GM12878 (cell line): ENCODE data around the gene SGCD.

Source experiments
- CBX5 ChIP-seq: sonication (generic); IDR thresholded peaks from 2 replicates; pipeline ENCODE4 v1.6.1; 2016; ENCODE audit warnings: low read depth, moderate library complexity, mild to moderate bottlenecking, inconsistent platforms
- CEBPB ChIP-seq, 2 experiments: fragments of 150-350 bp in 1 of 2; IDR thresholded peaks; 2 replicates each; pipeline ENCODE4 v1.6.1; 2012 to 2014; ENCODE audit warnings: low read depth in 2 of 2, low read length in 2 of 2, borderline replicate concordance in 1 of 2, inconsistent platforms in 1 of 2
- EP300 ChIP-seq, 2 experiments: fragments of 150-350 bp in 1 of 2; IDR thresholded peaks; 2 replicates each; pipeline ENCODE4 v1.6.1; 2011 to 2012; ENCODE audit warnings: low read depth in 2 of 2, low read length in 2 of 2, borderline replicate concordance in 1 of 2, improper control_type of control experiment in 1 of 2, inconsistent platforms in 1 of 2; ENCODE audit not compliant: control insufficient read depth in 1 of 2
- FOXK2 ChIP-seq: fragments of 450-650 bp; IDR thresholded peaks from 2 replicates; pipeline ENCODE4 v1.6.1; 2017; ENCODE audit warnings: mild to moderate bottlenecking, moderate library complexity
- RAD21 ChIP-seq: IDR thresholded peaks from 2 replicates; pipeline ENCODE4 v1.6.1; 2011; ENCODE audit warnings: mild to moderate bottlenecking, low read depth, low read length, moderate library complexity; ENCODE audit not compliant: insufficient read depth
- SMC3 ChIP-seq: IDR thresholded peaks from 2 replicates; pipeline ENCODE4 v1.6.1; 2011; ENCODE audit warnings: low read length, improper control_type of control experiment, borderline replicate concordance
- TF ChIP-seq, protein P1 (sequence below), 3 experiments: IDR thresholded peaks in 2 of 3; conservative IDR thresholded peaks in 1 of 3; 2 replicates each; pipeline ENCODE4 v1.5.1; 2011; ENCODE audit warnings: low read depth in 3 of 3, low read length in 3 of 3, mild to moderate bottlenecking in 3 of 3, control low read depth in 2 of 3, moderate library complexity in 2 of 3, inconsistent platforms in 1 of 3, mixed read lengths in 1 of 3; ENCODE audit not compliant: control insufficient read depth in 2 of 3, insufficient read depth in 1 of 3; ENCODE audit errors: extremely low read depth in 1 of 3
- TF ChIP-seq, protein P2 (sequence below): fragments of 450-650 bp; IDR thresholded peaks from 2 replicates; pipeline ENCODE4 v1.6.1; 2017; ENCODE audit warnings: borderline replicate concordance

DNA sequence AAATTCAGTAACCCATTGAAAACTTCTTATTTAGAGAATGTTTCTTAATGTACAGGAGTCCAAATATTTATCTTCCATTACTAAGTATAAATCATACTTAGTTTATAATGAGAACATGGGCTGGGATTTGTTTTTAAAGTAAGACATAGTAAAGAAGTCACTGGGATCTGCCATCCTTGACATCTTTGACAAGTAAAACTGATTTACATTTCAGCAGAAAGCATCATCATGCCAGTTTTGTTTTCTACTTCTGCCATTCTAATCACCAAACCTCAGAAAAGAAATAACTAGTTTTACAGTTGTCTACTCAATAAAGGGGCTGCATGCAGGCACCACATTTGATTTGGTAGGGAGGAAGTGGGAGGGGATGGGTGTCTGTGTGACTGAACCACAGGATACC is 301.5 kb downstream of the SGCD start:
- TF ChIP-seq RAD21 (no peak), FOXK2 (no peak), EP300 (IDR thresholded peaks at IDR 0.05; ENCODE audit: borderline replicate concordance in 1 of 2, control insufficient read depth in 1 of 2, low read depth in 2 of 2, low read length in 2 of 2) (no peak), CBX5 (no peak), CEBPB (IDR thresholded peaks at IDR 0.05; ENCODE audit: borderline replicate concordance in 1 of 2, low read depth in 2 of 2, low read length in 2 of 2) (no peak), SMC3 (no peak)
- TF ChIP-seq, protein P1, sequence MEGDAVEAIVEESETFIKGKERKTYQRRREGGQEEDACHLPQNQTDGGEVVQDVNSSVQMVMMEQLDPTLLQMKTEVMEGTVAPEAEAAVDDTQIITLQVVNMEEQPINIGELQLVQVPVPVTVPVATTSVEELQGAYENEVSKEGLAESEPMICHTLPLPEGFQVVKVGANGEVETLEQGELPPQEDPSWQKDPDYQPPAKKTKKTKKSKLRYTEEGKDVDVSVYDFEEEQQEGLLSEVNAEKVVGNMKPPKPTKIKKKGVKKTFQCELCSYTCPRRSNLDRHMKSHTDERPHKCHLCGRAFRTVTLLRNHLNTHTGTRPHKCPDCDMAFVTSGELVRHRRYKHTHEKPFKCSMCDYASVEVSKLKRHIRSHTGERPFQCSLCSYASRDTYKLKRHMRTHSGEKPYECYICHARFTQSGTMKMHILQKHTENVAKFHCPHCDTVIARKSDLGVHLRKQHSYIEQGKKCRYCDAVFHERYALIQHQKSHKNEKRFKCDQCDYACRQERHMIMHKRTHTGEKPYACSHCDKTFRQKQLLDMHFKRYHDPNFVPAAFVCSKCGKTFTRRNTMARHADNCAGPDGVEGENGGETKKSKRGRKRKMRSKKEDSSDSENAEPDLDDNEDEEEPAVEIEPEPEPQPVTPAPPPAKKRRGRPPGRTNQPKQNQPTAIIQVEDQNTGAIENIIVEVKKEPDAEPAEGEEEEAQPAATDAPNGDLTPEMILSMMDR (IDR thresholded peaks at IDR 0.05 in 2 of 3, conservative IDR thresholded peaks at IDR 0.05 in 1 of 3; ENCODE audit: control insufficient read depth in 2 of 3, extremely low read depth in 1 of 3, insufficient read depth in 1 of 3, low read depth in 3 of 3, low read length in 3 of 3) = no peak
- TF ChIP-seq, protein P2, sequence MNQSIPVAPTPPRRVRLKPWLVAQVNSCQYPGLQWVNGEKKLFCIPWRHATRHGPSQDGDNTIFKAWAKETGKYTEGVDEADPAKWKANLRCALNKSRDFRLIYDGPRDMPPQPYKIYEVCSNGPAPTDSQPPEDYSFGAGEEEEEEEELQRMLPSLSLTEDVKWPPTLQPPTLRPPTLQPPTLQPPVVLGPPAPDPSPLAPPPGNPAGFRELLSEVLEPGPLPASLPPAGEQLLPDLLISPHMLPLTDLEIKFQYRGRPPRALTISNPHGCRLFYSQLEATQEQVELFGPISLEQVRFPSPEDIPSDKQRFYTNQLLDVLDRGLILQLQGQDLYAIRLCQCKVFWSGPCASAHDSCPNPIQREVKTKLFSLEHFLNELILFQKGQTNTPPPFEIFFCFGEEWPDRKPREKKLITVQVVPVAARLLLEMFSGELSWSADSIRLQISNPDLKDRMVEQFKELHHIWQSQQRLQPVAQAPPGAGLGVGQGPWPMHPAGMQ = no peak
